Measurements from ENCODE around the gene ALDH2.

Gene ALDH2

DNA sequence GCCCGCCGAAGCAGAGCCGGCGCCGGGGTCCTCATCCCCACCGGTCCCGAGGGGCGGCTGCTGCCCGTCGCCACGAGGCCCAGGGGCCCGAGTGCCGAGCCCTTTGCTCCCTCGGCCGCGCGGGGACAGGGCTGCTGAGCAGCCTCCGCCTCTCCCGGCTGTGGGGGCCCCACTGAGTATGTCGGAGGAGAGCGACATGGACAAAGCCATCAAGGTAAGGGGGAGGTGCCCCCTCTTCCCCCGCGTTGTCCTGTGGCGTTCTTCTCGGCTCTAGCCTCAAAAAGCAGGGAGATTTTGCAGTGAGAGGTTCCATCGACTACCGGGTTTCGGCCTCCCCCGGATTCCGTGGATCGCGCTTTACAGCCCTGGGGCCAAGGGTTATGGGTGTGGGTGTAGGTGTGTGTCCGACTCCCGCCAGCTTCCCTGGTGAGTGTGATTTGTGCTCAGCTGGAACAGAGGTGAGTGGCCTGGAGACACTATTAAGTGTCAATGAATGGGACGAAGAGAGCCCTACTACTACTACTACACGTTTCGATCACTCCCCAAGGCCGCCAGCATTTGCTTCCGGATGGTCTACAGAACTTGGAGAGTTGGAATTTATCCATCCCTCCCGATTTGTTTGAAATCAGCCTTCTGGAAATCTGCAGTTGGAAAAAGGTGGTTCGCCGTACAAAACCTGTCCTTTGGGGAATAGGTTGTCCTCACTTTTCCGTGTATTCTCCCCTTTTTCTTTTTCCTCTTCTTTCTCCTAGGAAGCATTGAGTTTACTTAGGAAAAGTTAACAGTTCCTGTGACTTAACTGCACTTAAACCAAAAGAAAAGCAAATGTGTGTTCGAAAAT is 76.0 kb downstream of the ALDH2 start:
- H3F3A ChIP-seq (ENCODE audit: insufficient read depth, low read length) = no peaks in the 10 kb centered on the region; the same call in 1 of the 2 replicates
- peak overlapping the region; percentile 84 for H3K4me3 ChIP-seq (ENCODE audit: low read depth, low read length, poor library complexity, severe bottlenecking)
- TF ChIP-seq, protein P1, sequence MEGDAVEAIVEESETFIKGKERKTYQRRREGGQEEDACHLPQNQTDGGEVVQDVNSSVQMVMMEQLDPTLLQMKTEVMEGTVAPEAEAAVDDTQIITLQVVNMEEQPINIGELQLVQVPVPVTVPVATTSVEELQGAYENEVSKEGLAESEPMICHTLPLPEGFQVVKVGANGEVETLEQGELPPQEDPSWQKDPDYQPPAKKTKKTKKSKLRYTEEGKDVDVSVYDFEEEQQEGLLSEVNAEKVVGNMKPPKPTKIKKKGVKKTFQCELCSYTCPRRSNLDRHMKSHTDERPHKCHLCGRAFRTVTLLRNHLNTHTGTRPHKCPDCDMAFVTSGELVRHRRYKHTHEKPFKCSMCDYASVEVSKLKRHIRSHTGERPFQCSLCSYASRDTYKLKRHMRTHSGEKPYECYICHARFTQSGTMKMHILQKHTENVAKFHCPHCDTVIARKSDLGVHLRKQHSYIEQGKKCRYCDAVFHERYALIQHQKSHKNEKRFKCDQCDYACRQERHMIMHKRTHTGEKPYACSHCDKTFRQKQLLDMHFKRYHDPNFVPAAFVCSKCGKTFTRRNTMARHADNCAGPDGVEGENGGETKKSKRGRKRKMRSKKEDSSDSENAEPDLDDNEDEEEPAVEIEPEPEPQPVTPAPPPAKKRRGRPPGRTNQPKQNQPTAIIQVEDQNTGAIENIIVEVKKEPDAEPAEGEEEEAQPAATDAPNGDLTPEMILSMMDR (IDR thresholded peaks at IDR 0.05; ENCODE audit: low read length) = no peak
- no peak for TF ChIP-seq EZH2 (IDR thresholded peaks at IDR 0.05; ENCODE audit: borderline replicate concordance, low read length)
- H3K9ac ChIP-seq (ENCODE audit: low read length) = peak overlapping the region; percentile 92
- peaks cover 41% of the 10 kb centered on the region for H3K36me3 ChIP-seq (ENCODE audit: insufficient read depth, low read length)
- H3K9me2 ChIP-seq (ENCODE audit: low read depth, low read length) = no peaks in the 10 kb centered on the region
- no peak overlapping the region for H2AFZ ChIP-seq (ENCODE audit: low read length)
- H3K27me3 ChIP-seq (ENCODE audit: insufficient read depth, low read length) = no peaks in the 10 kb centered on the region
- H3K9me3 ChIP-seq (ENCODE audit: low read length) = peaks cover 5% of the 10 kb centered on the region; the same call in 1 of the 2 replicates
- H3K27ac ChIP-seq (ENCODE audit: low read depth, low read length, poor library complexity, severe bottlenecking) = no peak overlapping the region
- H3K4me1 ChIP-seq (ENCODE audit: insufficient read depth, low read length, severe bottlenecking) = peaks cover 28% of the 10 kb centered on the region
- H3K4me2 ChIP-seq (ENCODE audit: low read length) = peak overlapping the region; percentile 88
- H3K79me2 ChIP-seq (ENCODE audit: insufficient read depth, low read length) = peaks cover 65% of the 10 kb centered on the region
- no peaks in the 10 kb centered on the region for H4K20me1 ChIP-seq (ENCODE audit: insufficient read depth, low read length)

DNA sequence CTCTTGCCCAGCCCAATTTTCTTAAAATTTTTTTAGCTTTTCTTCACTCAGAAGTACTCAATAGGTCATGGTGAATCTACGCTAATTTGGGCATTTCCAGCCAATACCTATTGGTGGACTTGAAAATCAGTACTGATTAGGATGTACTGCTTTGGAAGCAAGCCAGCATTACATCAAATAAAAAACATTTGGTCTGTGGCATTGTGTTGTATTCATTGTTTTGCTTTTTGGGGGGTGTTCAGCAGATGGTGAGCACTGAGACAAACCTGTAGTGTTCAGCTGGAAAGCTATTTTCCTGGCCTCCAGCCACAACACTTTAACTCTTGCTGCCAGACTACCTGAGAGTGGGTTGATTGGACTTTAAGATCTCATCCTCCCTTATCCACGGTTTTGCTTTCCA is 79.3 kb downstream of the ALDH2 start:
- Histone ChIP-seq H3F3A (ENCODE audit: insufficient read depth, low read length) (no peaks in the 10 kb centered on the region), H3K4me1 (ENCODE audit: insufficient read depth, low read length, severe bottlenecking) (peaks cover 18% of the 10 kb centered on the region), H3K27me3 (ENCODE audit: insufficient read depth, low read length) (no peaks in the 10 kb centered on the region), H3K4me3 (ENCODE audit: low read depth, low read length, poor library complexity, severe bottlenecking) (no peak overlapping the region), H3K36me3 (ENCODE audit: insufficient read depth, low read length) (peaks cover 44% of the 10 kb centered on the region), H3K4me2 (ENCODE audit: low read length) (no peak overlapping the region), H3K27ac (ENCODE audit: low read depth, low read length, poor library complexity, severe bottlenecking) (no peak overlapping the region), H4K20me1 (ENCODE audit: insufficient read depth, low read length) (no peaks in the 10 kb centered on the region), H2AFZ (ENCODE audit: low read length) (no peak overlapping the region), H3K9me3 (ENCODE audit: low read length) (peaks cover 12% of the 10 kb centered on the region; the same call in 1 of the 2 replicates), H3K9me2 (ENCODE audit: low read depth, low read length) (no peaks in the 10 kb centered on the region), H3K9ac (ENCODE audit: low read length) (no peak overlapping the region), H3K79me2 (ENCODE audit: insufficient read depth, low read length) (peaks cover 82% of the 10 kb centered on the region)
- no peak for TF ChIP-seq EZH2 (IDR thresholded peaks at IDR 0.05; ENCODE audit: borderline replicate concordance, low read length)
- TF ChIP-seq, protein P1 (IDR thresholded peaks at IDR 0.05; ENCODE audit: low read length) = no peak

DNA sequence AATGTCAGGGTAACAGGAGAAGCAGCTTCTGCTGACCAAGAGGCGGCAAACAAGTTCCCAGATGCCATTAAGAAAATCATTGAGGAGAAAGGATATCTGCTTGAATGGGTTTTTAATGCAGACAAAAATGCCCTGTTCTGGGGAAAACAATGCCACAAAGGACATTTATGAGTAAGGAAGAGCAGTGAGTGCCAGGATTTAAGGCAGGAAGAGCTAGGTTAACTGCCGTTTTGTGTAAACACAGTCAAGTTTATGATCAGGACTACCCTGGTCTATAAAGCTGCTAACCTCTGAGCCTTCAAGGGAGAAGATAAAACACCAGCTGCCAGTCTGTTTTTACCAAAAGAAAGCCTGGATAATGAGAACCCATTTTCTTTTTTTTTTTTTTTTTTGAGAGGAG is 83.8 kb downstream of the ALDH2 start:
- no peaks in the 10 kb centered on the region for H3K4me1 ChIP-seq (ENCODE audit: insufficient read depth, low read length, severe bottlenecking)
- no peaks in the 10 kb centered on the region for H3F3A ChIP-seq (ENCODE audit: insufficient read depth, low read length)
- peaks cover 12% of the 10 kb centered on the region; the same call in 1 of the 2 replicates for H3K9me3 ChIP-seq (ENCODE audit: low read length)
- H3K9ac ChIP-seq (ENCODE audit: low read length) = no peak overlapping the region
- no peak overlapping the region for H2AFZ ChIP-seq (ENCODE audit: low read length)
- no peaks in the 10 kb centered on the region for H3K27me3 ChIP-seq (ENCODE audit: insufficient read depth, low read length)
- no peaks in the 10 kb centered on the region for H4K20me1 ChIP-seq (ENCODE audit: insufficient read depth, low read length)
- H3K4me3 ChIP-seq (ENCODE audit: low read depth, low read length, poor library complexity, severe bottlenecking) = no peak overlapping the region
- TF ChIP-seq, protein P1 (IDR thresholded peaks at IDR 0.05; ENCODE audit: low read length) = no peak
- TF ChIP-seq EZH2 (IDR thresholded peaks at IDR 0.05; ENCODE audit: borderline replicate concordance, low read length) = no peak
- H3K79me2 ChIP-seq (ENCODE audit: insufficient read depth, low read length) = peaks cover 79% of the 10 kb centered on the region
- H3K4me2 ChIP-seq (ENCODE audit: low read length) = no peak overlapping the region
- H3K27ac ChIP-seq (ENCODE audit: low read depth, low read length, poor library complexity, severe bottlenecking) = no peak overlapping the region
- H3K36me3 ChIP-seq (ENCODE audit: insufficient read depth, low read length) = peaks cover 63% of the 10 kb centered on the region
- H3K9me2 ChIP-seq (ENCODE audit: low read depth, low read length) = no peaks in the 10 kb centered on the region
